ENCODE data around the gene PERP.
"Not testable (repeated sequence)": the region's sequence is repeated elsewhere in the genome, so short reads cannot be mapped to it uniquely, and the experiment has no call there.

The PERP gene

GRCh38 chr6:138093632-138094031 is 13.6 kb downstream of the PERP start:
- TF ChIP-seq POLR2A (IDR thresholded peaks at IDR 0.05; ENCODE audit: low read length), result no peak
- TF ChIP-seq GATA1 (IDR thresholded peaks at IDR 0.05; ENCODE audit: low read depth, low read length), result no peak
- DNase-seq, result no peak

DNA sequence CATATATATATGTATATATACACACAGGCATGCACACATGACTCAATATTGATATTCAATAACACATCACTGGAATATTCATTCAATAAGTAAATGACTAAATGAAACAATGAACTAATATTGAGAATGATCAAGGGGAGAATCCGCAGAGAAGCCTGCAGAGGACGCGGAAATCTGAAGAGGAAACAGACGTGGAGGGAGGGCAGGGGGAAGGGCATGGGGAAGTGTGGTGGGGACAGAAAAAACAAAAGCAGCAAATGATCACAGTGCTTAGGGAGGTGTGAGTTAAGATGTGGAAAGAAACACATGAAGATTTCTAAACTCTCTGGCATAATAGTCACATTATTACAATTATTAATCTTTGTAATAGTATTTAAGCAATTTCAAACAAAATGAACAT is 14.5 kb downstream of the PERP start:
- DNase-seq, result no peak
- TF ChIP-seq GATA1 (IDR thresholded peaks at IDR 0.05; ENCODE audit: low read depth, low read length), result no peak
- TF ChIP-seq POLR2A (IDR thresholded peaks at IDR 0.05; ENCODE audit: low read length), result no peak

DNA sequence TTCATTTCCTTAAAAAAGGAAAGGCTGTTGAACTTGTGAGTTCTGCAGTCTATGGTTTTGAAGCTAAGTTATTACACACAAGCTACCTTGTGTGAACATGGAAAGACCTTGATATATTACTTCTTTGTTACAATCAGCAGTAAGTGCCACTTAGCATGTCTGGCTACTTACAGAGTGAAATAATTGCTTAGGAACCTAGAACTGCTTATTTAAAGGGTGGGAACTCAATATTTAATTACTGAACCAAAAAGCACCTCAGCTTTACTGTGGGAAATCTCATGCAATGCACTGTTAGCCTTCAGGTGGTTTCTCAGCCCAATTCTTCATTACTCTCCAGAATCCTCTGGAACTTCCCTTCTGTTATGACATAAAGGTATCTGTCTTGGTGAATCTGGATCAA is 17.9 kb downstream of the PERP start:
- TF ChIP-seq GATA1 (IDR thresholded peaks at IDR 0.05; ENCODE audit: low read depth, low read length), result no peak
- no peak for TF ChIP-seq POLR2A (IDR thresholded peaks at IDR 0.05; ENCODE audit: low read length)
- no peak for DNase-seq

GRCh38 chr6:138088326-138088762 is 18.9 kb downstream of the PERP start:
- TF ChIP-seq POLR2A (IDR thresholded peaks at IDR 0.05; ENCODE audit: low read length) (no peak), GATA1 (IDR thresholded peaks at IDR 0.05; ENCODE audit: low read depth, low read length) (no peak)
- DNase-seq, result no peak

DNA sequence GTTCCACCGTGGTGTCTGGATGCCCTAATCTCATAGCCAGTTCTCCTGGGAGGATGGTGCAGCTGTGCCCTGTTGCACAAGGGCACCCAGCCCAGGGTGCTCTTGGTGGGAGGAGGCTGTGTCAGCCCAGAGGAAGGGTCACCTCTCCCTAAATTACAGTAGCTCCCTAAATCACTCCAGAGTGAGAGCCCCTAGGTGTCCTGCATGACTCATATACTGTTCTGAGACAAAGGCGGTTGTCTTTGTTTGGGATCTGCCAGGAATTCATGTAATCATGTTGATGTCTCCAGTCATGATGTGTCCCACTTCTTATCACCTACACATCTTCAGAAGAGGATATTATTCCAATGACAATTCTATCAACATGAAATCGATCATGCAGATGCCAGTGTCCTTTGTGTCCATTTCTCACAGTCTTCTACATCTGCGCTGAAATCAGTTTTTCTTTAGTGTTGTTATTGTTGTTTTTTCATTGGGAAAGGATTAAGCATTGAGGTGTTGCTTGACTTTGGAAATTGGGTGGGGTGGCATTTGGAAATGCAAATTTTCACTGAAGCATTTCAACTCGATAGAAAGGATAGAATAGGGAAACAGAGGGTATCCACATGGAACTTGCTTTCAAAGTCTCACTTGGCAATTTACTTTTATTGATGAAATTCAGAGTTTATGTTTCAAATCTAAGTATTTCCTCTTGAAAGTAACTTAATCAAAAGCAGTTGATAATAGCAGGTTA is 19.5 kb downstream of the PERP start:
- DNase-seq, result no peak
- TF ChIP-seq POLR2A (IDR thresholded peaks at IDR 0.05; ENCODE audit: low read length) (no peak), GATA1 (IDR thresholded peaks at IDR 0.05; ENCODE audit: low read depth, low read length) (no peak)

DNA sequence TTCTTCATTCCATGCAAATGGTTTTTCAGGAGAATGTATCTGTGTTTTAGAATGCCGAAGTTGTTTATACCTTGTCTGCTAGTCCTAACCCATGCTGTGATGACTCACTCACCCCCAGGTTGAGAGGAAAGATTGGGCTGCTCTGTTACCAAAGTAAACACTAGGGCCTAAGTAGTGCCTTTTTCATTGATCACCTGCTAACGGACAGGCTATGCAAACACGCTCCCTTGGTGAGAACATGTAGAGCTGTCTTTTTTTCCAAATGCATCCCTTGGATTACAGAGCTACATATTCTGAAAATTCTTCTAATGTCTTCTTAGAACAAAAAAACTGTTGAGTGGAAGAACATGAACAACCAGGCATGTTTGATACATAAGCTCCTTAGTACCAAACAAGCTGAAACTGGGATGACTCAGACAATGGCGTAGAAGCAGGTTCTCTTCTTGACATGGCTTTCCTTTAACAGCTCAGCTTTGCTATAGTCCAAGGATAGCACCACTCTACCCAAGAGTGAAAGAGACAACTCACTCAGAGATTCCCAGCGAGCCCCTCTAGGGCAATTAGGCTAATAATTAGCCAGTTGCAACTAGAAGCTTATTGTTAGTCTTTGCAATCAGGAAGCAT is 20.5 kb downstream of the PERP start:
- no peak for DNase-seq
- no peak for TF ChIP-seq POLR2A (IDR thresholded peaks at IDR 0.05; ENCODE audit: low read length)
- TF ChIP-seq GATA1 (IDR thresholded peaks at IDR 0.05; ENCODE audit: low read depth, low read length), result no peak

DNA sequence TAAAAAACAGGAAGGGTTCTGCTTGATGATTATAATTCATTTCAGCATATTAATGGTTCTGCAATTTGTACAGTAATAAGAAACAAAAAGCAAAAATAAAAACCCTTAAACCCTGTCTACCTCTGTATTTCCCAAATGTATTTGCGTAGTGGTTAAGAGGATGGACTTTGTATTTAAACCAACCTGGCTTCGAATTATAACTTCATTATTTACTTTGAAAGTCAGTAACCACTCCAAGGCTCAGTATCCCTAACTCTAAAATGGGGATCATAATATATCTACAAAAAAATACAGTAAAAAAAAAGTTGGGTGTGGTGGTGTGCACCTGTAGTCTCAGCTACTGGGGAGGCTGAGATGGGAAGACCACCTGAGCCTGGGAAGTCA is 21.4 kb downstream of the PERP start:
- TF ChIP-seq GATA1 (IDR thresholded peaks at IDR 0.05; ENCODE audit: low read depth, low read length) (no peak), POLR2A (IDR thresholded peaks at IDR 0.05; ENCODE audit: low read length) (no peak)
- DNase-seq, result no peak

- no peak for DNase-seq
- TF ChIP-seq GATA1 (IDR thresholded peaks at IDR 0.05; ENCODE audit: low read depth, low read length) (no peak), POLR2A (IDR thresholded peaks at IDR 0.05; ENCODE audit: low read length) (no peak)
Observed at GRCh38 chr6:138084904-138085838, 22.0 kb downstream of the PERP start.

- DNase-seq, result no peak
- TF ChIP-seq GATA1 (IDR thresholded peaks at IDR 0.05; ENCODE audit: low read depth, low read length) (no peak), POLR2A (IDR thresholded peaks at IDR 0.05; ENCODE audit: low read length) (no peak)
Observed at GRCh38 chr6:138082232-138082631, 25.0 kb downstream of the PERP start.

- DNase-seq, result not testable (repeated sequence)
Observed at GRCh38 chr6:138079556-138079955, 27.7 kb downstream of the PERP start.

DNA sequence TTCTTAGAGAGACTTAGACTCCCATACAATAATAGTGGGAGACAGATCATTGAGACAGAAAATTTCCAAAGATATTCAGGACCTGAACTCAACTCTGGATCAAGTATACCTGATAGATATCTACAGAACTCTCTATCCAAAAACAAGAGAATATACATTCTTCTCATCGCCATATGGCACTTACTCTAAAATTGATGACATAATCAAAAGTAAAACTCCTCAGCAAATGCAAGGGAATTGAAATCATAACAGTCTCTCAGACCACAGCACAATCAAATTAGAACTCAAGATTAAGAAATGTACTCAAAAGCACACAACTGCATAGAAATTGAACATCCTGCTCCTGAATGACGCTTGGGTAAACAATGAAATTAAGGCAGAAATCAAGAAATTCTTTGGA is 28.7 kb downstream of the PERP start:
- TF ChIP-seq GATA1 (IDR thresholded peaks at IDR 0.05; ENCODE audit: low read depth, low read length) (no peak), POLR2A (IDR thresholded peaks at IDR 0.05; ENCODE audit: low read length) (no peak)
- DNase-seq, result no peak

DNA sequence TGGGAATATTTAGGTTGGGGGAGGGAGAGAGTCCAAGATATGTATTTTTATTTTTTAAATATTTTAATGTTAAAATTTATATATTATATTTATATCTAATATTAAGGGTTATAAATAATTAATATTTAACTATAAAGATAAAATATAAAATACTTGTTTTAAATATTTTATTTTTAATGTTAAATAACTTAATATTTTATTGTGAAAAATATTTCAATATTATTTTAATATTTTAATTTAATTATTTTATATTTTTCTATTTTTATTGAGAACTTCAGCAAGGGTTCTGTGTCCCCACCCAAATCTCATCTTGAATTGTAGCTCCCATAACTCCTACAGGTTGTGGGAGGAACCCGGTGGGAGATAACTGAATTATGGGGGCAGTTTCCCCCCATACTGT is 34.0 kb downstream of the PERP start:
- TF ChIP-seq POLR2A (IDR thresholded peaks at IDR 0.05; ENCODE audit: low read length), result no peak
- TF ChIP-seq GATA1 (IDR thresholded peaks at IDR 0.05; ENCODE audit: low read depth, low read length), result no peak
- no peak for DNase-seq

GRCh38 chr6:138063726-138064125 is 43.5 kb downstream of the PERP start:
- DNase-seq, result no peak
- TF ChIP-seq POLR2A (IDR thresholded peaks at IDR 0.05; ENCODE audit: low read length), result no peak
- TF ChIP-seq GATA1 (IDR thresholded peaks at IDR 0.05; ENCODE audit: low read depth, low read length), result no peak

DNA sequence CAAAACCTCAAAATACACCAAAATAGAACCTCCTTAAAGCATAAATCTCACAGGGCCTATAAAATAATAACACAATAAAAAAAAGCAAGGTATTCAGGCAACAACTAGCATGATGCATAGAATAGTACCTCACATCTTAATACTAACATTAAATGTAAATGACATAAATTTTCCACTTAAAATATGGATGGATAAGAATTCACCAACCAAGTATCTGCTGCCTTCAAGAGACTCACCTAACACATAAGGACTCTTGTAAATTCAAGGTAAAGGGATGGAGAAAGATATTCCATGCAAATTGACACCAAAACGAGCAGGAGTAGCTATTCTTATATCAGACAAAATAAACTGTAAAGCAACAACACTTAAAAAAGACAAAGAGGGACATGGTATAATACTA is 52.2 kb downstream of the PERP start:
- TF ChIP-seq POLR2A (IDR thresholded peaks at IDR 0.05; ENCODE audit: low read length) (no peak), GATA1 (IDR thresholded peaks at IDR 0.05; ENCODE audit: low read depth, low read length) (no peak)

More for the DNA sequence above, 52.2 kb downstream of the PERP start:
- DNase-seq, result no peak

Measured in erythroblast (primary cell).